Natural killer cell (primary cell): Measurements from ENCODE around the gene FOCAD. TPM values are rescaled to one million over a fixed set of nuclear protein-coding genes. Genes with fewer than 3 reads are reported as not detected.

Source experiments
- ATAC-seq, 3 donors: fragments of 150-1000 bp in 2 of 3; fragments of 200-7000 bp in 1 of 3; cut with Tn5 transposase; 1 replicate in 1 of 3; 2 replicates in 2 of 3; pipeline ENCODE4 v1.10.0; 2021; ENCODE audit warnings: mild to moderate bottlenecking in 2 of 3, moderate library complexity in 2 of 3
- DNase-seq, 2 donors: peaks; one replicate each; pipeline versions ENCODE4 v3.0.0 to v3.0.0-alpha.2; 2013 to 2021; ENCODE audit warnings: mixed read lengths in 1 of 2
- H3K27ac ChIP-seq: one replicate; pipeline ENCODE4 v1.5.1; 2013; ENCODE audit warnings: mild to moderate bottlenecking, low read length
- H3K27me3 ChIP-seq: one replicate; pipeline ENCODE4 v1.6.1; 2013; ENCODE audit warnings: low read length; ENCODE audit not compliant: control insufficient read depth, insufficient read depth
- H3K36me3 ChIP-seq: one replicate; pipeline ENCODE4 v1.6.1; 2013; ENCODE audit warnings: low read length; ENCODE audit not compliant: control insufficient read depth, insufficient read depth
- H3K4me1 ChIP-seq: one replicate; pipeline ENCODE4 v1.6.1; 2013; ENCODE audit warnings: low read length; ENCODE audit not compliant: control insufficient read depth, insufficient read depth
- H3K4me3 ChIP-seq: one replicate; pipeline ENCODE4 v1.5.1; 2013; ENCODE audit warnings: low read length
- H3K9me3 ChIP-seq: one replicate; pipeline ENCODE4 v1.6.1; 2013; ENCODE audit warnings: low read length; ENCODE audit not compliant: control insufficient read depth, insufficient read depth
- H3K27ac Mint-ChIP-seq, 2 donors: one replicate each; pipeline ENCODE4 v1.8.0; 2022; ENCODE audit warnings: mild to moderate bottlenecking in 2 of 2, mixed read lengths in 2 of 2, moderate library complexity in 1 of 2
- H3K27me3 Mint-ChIP-seq, 2 donors: one replicate each; pipeline ENCODE4 v1.8.0; 2022; ENCODE audit warnings: low read depth in 2 of 2, mixed read lengths in 2 of 2
- H3K36me3 Mint-ChIP-seq: one replicate; pipeline ENCODE4 v1.8.0; 2022; ENCODE audit warnings: mixed read lengths
- H3K4me1 Mint-ChIP-seq, 2 donors: one replicate each; pipeline ENCODE4 v1.8.0; 2022; ENCODE audit warnings: mixed read lengths in 2 of 2
- H3K4me3 Mint-ChIP-seq: one replicate; pipeline ENCODE4 v1.8.0; 2022; ENCODE audit warnings: mild to moderate bottlenecking, moderate library complexity, mixed read lengths
- H3K9me3 Mint-ChIP-seq, 2 donors: one replicate each; pipeline ENCODE4 v1.8.0; 2022; ENCODE audit warnings: mixed read lengths in 2 of 2
- CTCF ChIP-seq: fragments of 200-600 bp; IDR thresholded peaks from one replicate; pipeline ENCODE4 v1.8.0; 2022; ENCODE audit warnings: antibody characterized with exemption
- WGBS: methylation state at CpG from one replicate; pipeline ENCODE4 v1.1.7; 2013; ENCODE audit warnings: missing lambda C conversion rate; ENCODE audit not compliant: insufficient coverage; 5-methylcytosine and 5-hydroxymethylcytosine counted together
- intact Hi-C: fragments of 100-400 bp; cut with micrococcal nuclease; formaldehyde crosslinking; loops from one replicate; pipeline ENCODE4 v1.14.2; 2022
- total RNA-seq, 4 donors: library from RNA; stranded (reverse); fragments of 120-200 nt in 1 of 4; gene quantifications; one replicate each; pipeline versions ENCODE4 v1.2.3 to v1.2.4, GENCODE V29; 2013 to 2022

FOCAD gene
- total RNA-seq, 3 donors from 2014 or later (not counting 1 experiment from before 2014, with no cell fraction given), result 15.1 to 27.6 (median 18.8) TPM

DNA sequence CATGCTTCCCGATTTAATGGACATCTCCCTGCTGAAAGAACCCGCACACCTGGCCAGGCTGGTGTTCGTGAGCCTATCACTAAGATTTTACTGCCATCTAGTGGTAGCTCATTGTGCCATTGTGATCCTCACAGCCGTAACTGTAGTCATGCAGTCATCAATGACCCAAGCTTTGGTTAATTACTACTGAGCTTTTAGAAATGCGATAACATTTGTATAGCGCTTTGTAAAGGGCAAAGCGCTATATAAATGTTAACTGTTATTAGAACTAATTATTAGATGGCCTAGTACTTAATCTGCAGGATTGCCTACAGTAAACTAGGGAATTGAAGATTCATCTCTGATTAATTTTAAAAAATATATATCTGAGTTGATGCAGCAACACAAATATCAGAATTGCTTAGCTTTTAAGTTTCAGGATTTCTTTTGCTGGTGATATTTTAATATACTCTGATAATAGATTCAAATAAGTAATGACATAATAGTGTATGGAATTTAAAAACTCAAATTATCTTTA, 257.2 kb downstream of the FOCAD start:
- H3K9me3 Mint-ChIP-seq, result no peaks in the 10 kb centered on the region
- ATAC-seq, result peak; percentile 84 to 94 (median 90)
- Histone ChIP-seq H3K27ac (no peak overlapping the region), H3K27me3 (no peaks in the 10 kb centered on the region), H3K9me3 (no peaks in the 10 kb centered on the region), H3K4me1 (no peaks in the 10 kb centered on the region), H3K4me3 (no peak overlapping the region), H3K36me3 (no peaks in the 10 kb centered on the region)
- no peak overlapping the region for H3K4me3 Mint-ChIP-seq
- H3K36me3 Mint-ChIP-seq, result no peaks in the 10 kb centered on the region
- no peaks in the 10 kb centered on the region for H3K4me1 Mint-ChIP-seq
- no peak overlapping the region for H3K27ac Mint-ChIP-seq
- intact Hi-C loops, result loop anchor here (1.0 to 10.0 kb wide), 7 partner anchors 54 to 1476 kb away; no protein-coding TSS in a partner anchor
- WGBS, result 17% methylated on average over 7 of the region's 7 CpGs
- H3K27me3 Mint-ChIP-seq, result no peaks in the 10 kb centered on the region
- DNase-seq, result peak; percentile 17 to 85
- peak; percentile 88 for TF ChIP-seq CTCF

- DNase-seq, result no peak
- no peak for ATAC-seq
- Histone ChIP-seq H3K4me3 (no peak overlapping the region), H3K27me3 (no peaks in the 10 kb centered on the region), H3K36me3 (peaks cover 2% of the 10 kb centered on the region), H3K9me3 (no peaks in the 10 kb centered on the region), H3K4me1 (no peaks in the 10 kb centered on the region), H3K27ac (no peak overlapping the region)
- 97% methylated on average over 9 of the region's 10 CpGs for WGBS
- Mint-ChIP-seq H3K27ac (no peak overlapping the region), H3K9me3 (no peaks in the 10 kb centered on the region), H3K4me3 (no peak overlapping the region), H3K27me3 (no peaks in the 10 kb centered on the region), H3K36me3 (no peaks in the 10 kb centered on the region), H3K4me1 (no peaks in the 10 kb centered on the region)
- intact Hi-C loops, result loop anchor here (5.0 to 10.0 kb wide), 4 partner anchors 57 to 1480 kb away; no protein-coding TSS in a partner anchor
- no peak for TF ChIP-seq CTCF
These were observed 260.4 kb downstream of the FOCAD start for GRCh38 chr9:20944507-20944906.

GRCh38 chr9:20945269-20945668, 261.2 kb downstream of the FOCAD start:
- H3K9me3 ChIP-seq, result no peaks in the 10 kb centered on the region
- H3K36me3 ChIP-seq, result peaks cover 2% of the 10 kb centered on the region
- no peak overlapping the region for H3K4me3 Mint-ChIP-seq
- no peak overlapping the region for H3K27ac Mint-ChIP-seq
- H3K4me1 ChIP-seq, result no peaks in the 10 kb centered on the region
- no peaks in the 10 kb centered on the region for H3K27me3 ChIP-seq
- intact Hi-C loops, result loop anchor here (10.0 kb wide), 2 partner anchors 1450 to 1480 kb away; no protein-coding TSS in a partner anchor
- H3K27ac ChIP-seq, result no peak overlapping the region
- no peak for DNase-seq
- WGBS, result 90% methylated on average over 2 of the region's 3 CpGs
- no peaks in the 10 kb centered on the region for H3K36me3 Mint-ChIP-seq
- TF ChIP-seq CTCF, result no peak
- no peaks in the 10 kb centered on the region for H3K9me3 Mint-ChIP-seq
- no peaks in the 10 kb centered on the region for H3K27me3 Mint-ChIP-seq
- ATAC-seq, result no peak
- no peaks in the 10 kb centered on the region for H3K4me1 Mint-ChIP-seq
- no peak overlapping the region for H3K4me3 ChIP-seq

- Mint-ChIP-seq H3K4me1 (no peaks in the 10 kb centered on the region), H3K4me3 (no peak overlapping the region), H3K27me3 (no peaks in the 10 kb centered on the region), H3K9me3 (no peaks in the 10 kb centered on the region), H3K27ac (no peak overlapping the region), H3K36me3 (no peaks in the 10 kb centered on the region)
- 100% methylated on average over 1 of the region's 2 CpGs for WGBS
- H3K27me3 ChIP-seq, result no peaks in the 10 kb centered on the region
- no peaks in the 10 kb centered on the region for H3K4me1 ChIP-seq
- no peak overlapping the region for H3K27ac ChIP-seq
- DNase-seq (no peak), ATAC-seq (no peak)
- no peaks in the 10 kb centered on the region for H3K9me3 ChIP-seq
- H3K36me3 ChIP-seq, result peaks cover 2% of the 10 kb centered on the region
- intact Hi-C loops, result loop anchor here (10.0 kb wide), 2 partner anchors 1451 to 1481 kb away; no protein-coding TSS in a partner anchor
- no peak overlapping the region for H3K4me3 ChIP-seq
- TF ChIP-seq CTCF, result no peak
These were observed 261.8 kb downstream of the FOCAD start for GRCh38 chr9:20945856-20946255.
